ENCODE measurements around the gene FBXL7.

- no peak for TF ChIP-seq EZH2 (IDR thresholded peaks at IDR 0.05; ENCODE audit: borderline replicate concordance, low read depth, low read length, severe bottlenecking)
- TF ChIP-seq GATA2 (IDR thresholded peaks at IDR 0.05; ENCODE audit: insufficient read depth, insufficient read length, low read depth, low read length), result no peak
- no peak for TF ChIP-seq MYC (IDR thresholded peaks at IDR 0.05; ENCODE audit: low read depth, low read length)
These were observed 109.2 kb downstream of the FBXL7 start for GRCh38 chr5:15609076-15609725.

All from endothelial cell of umbilical vein (primary cell).